OCI-LY3 (cell line): ENCODE results near the gene GPALPP1.

Source experiments
- CTCF ChIP-seq: fragments of 200-600, 300-600 bp; sonication (generic); IDR thresholded peaks from 2 replicates; pipeline ENCODE4 v1.5.1; 2014; ENCODE audit warnings: antibody characterized with exemption, low read length, low read depth
- EZH2phosphoT487 ChIP-seq: fragments of 200-600 bp; shearing (Covaris generic); IDR thresholded peaks from 2 replicates; pipeline ENCODE4 v1.6.1; 2018; ENCODE audit warnings: antibody characterized with exemption, mixed run types, low read depth

- TF ChIP-seq CTCF (no peak), EZH2phosphoT487 (no peak)
These were observed 33.9 kb upstream of the GPALPP1 start for GRCh38 chr13:44955406-44955805.
